ENCODE data around the gene LIG1. TPM values are rescaled to one million over a fixed set of nuclear protein-coding genes. Genes with fewer than 3 reads are reported as not detected.

The LIG1 gene
- total RNA-seq, 1 donor from 2014 or later: 19.2 TPM

GRCh38 chr19:48158210-48158790 is 11.8 kb downstream of the LIG1 start:
- Histone ChIP-seq H3K4me3 (ENCODE audit: insufficient read depth, low read depth, low read length) (no peak overlapping the region), H3K27ac (ENCODE audit: low read depth, low read length) (no peak overlapping the region), H3K36me3 (ENCODE audit: insufficient read depth, low read length) (peaks cover 7% of the 10 kb centered on the region), H3K9me3 (ENCODE audit: insufficient read depth, low read depth, low read length) (no peaks in the 10 kb centered on the region), H3K4me2 (ENCODE audit: low read length) (no peak overlapping the region), H4K20me1 (ENCODE audit: insufficient read depth, low read length) (no peaks in the 10 kb centered on the region), H3K27me3 (ENCODE audit: insufficient read depth, low read length) (no peaks in the 10 kb centered on the region), H3K9ac (ENCODE audit: low read length) (no peak overlapping the region), H3K79me2 (ENCODE audit: insufficient read depth, low read length) (no peaks in the 10 kb centered on the region), H2AFZ (ENCODE audit: low read depth, low read length) (no peak overlapping the region), H3K4me1 (ENCODE audit: insufficient read depth, low read length) (no peaks in the 10 kb centered on the region)
- TF ChIP-seq EZH2 (IDR thresholded peaks at IDR 0.05; ENCODE audit: insufficient read depth, low read length) (no peak), CTCF (IDR thresholded peaks at IDR 0.05; ENCODE audit: insufficient read depth, low read depth, low read length) (no peak)
- Mint-ChIP-seq H3K4me3 (ENCODE audit: unreplicated experiment) (peak overlapping the region; percentile 8), H3K27me3 (ENCODE audit: low read depth, unreplicated experiment) (no peaks in the 10 kb centered on the region), H3K36me3 (ENCODE audit: low read depth, unreplicated experiment) (peaks cover 19% of the 10 kb centered on the region), H3K27ac (ENCODE audit: unreplicated experiment) (peak overlapping the region; percentile 36), H3K4me1 (ENCODE audit: low read depth, unreplicated experiment) (no peaks in the 10 kb centered on the region), H3K9me3 (ENCODE audit: unreplicated experiment) (no peaks in the 10 kb centered on the region)
- DNase-seq (ENCODE audit: low read depth) (no peak), FAIRE-seq (no peak)

GRCh38 chr19:48154003-48154402 is 16.1 kb downstream of the LIG1 start:
- no peak overlapping the region for H3K4me2 ChIP-seq (ENCODE audit: low read length)
- no peaks in the 10 kb centered on the region for H3K9me3 Mint-ChIP-seq (ENCODE audit: unreplicated experiment)
- H2AFZ ChIP-seq (ENCODE audit: low read depth, low read length): no peak overlapping the region
- no peak for TF ChIP-seq CTCF (IDR thresholded peaks at IDR 0.05; ENCODE audit: insufficient read depth, low read depth, low read length)
- H3K36me3 ChIP-seq (ENCODE audit: insufficient read depth, low read length): peaks cover 7% of the 10 kb centered on the region
- H3K27me3 Mint-ChIP-seq (ENCODE audit: low read depth, unreplicated experiment): no peaks in the 10 kb centered on the region
- H3K9me3 ChIP-seq (ENCODE audit: insufficient read depth, low read depth, low read length): no peaks in the 10 kb centered on the region
- FAIRE-seq: no peak
- H3K27me3 ChIP-seq (ENCODE audit: insufficient read depth, low read length): no peaks in the 10 kb centered on the region
- H3K27ac ChIP-seq (ENCODE audit: low read depth, low read length): no peak overlapping the region
- H3K4me3 Mint-ChIP-seq (ENCODE audit: unreplicated experiment): no peak overlapping the region
- DNase-seq (ENCODE audit: low read depth): no peak
- no peaks in the 10 kb centered on the region for H3K4me1 ChIP-seq (ENCODE audit: insufficient read depth, low read length)
- no peaks in the 10 kb centered on the region for H3K4me1 Mint-ChIP-seq (ENCODE audit: low read depth, unreplicated experiment)
- H3K4me3 ChIP-seq (ENCODE audit: insufficient read depth, low read depth, low read length): no peak overlapping the region
- H3K36me3 Mint-ChIP-seq (ENCODE audit: low read depth, unreplicated experiment): peaks cover 8% of the 10 kb centered on the region
- no peaks in the 10 kb centered on the region for H4K20me1 ChIP-seq (ENCODE audit: insufficient read depth, low read length)
- H3K27ac Mint-ChIP-seq (ENCODE audit: unreplicated experiment): no peak overlapping the region
- H3K9ac ChIP-seq (ENCODE audit: low read length): no peak overlapping the region
- H3K79me2 ChIP-seq (ENCODE audit: insufficient read depth, low read length): no peaks in the 10 kb centered on the region

- Histone ChIP-seq H4K20me1 (ENCODE audit: insufficient read depth, low read length) (no peaks in the 10 kb centered on the region), H3K4me2 (ENCODE audit: low read length) (no peak overlapping the region), H3K4me1 (ENCODE audit: insufficient read depth, low read length) (no peaks in the 10 kb centered on the region), H3K27me3 (ENCODE audit: insufficient read depth, low read length) (no peaks in the 10 kb centered on the region), H3K9ac (ENCODE audit: low read length) (no peak overlapping the region), H3K4me3 (ENCODE audit: insufficient read depth, low read depth, low read length) (no peak overlapping the region), H3K27ac (ENCODE audit: low read depth, low read length) (no peak overlapping the region), H2AFZ (ENCODE audit: low read depth, low read length) (no peak overlapping the region), H3K79me2 (ENCODE audit: insufficient read depth, low read length) (no peaks in the 10 kb centered on the region), H3K36me3 (ENCODE audit: insufficient read depth, low read length) (peaks cover 7% of the 10 kb centered on the region), H3K9me3 (ENCODE audit: insufficient read depth, low read depth, low read length) (no peaks in the 10 kb centered on the region)
- H3K27ac Mint-ChIP-seq (ENCODE audit: unreplicated experiment): no peak overlapping the region
- no peaks in the 10 kb centered on the region for H3K9me3 Mint-ChIP-seq (ENCODE audit: unreplicated experiment)
- peak; percentile 94 for TF ChIP-seq CTCF (IDR thresholded peaks at IDR 0.05; ENCODE audit: insufficient read depth, low read depth, low read length)
- no peak for TF ChIP-seq EZH2 (IDR thresholded peaks at IDR 0.05; ENCODE audit: insufficient read depth, low read length)
- no peak overlapping the region for H3K4me3 Mint-ChIP-seq (ENCODE audit: unreplicated experiment)
- FAIRE-seq (peak; percentile 68), DNase-seq (ENCODE audit: low read depth) (peak; percentile 13)
- peaks cover 3% of the 10 kb centered on the region for H3K36me3 Mint-ChIP-seq (ENCODE audit: low read depth, unreplicated experiment)
- no peaks in the 10 kb centered on the region for H3K4me1 Mint-ChIP-seq (ENCODE audit: low read depth, unreplicated experiment)
- H3K27me3 Mint-ChIP-seq (ENCODE audit: low read depth, unreplicated experiment): no peaks in the 10 kb centered on the region
Measured at GRCh38 chr19:48152551-48152950, 17.6 kb downstream of the LIG1 start.
